GM10248 (cell line): Measurements from ENCODE around the gene CNR2.

ENCODE experiments used
- CTCF ChIA-PET: fragments of 300-600 bp; sonication (Branson Sonifier 250); formaldehyde crosslinking; extraction: SDS; loops from one replicate; lab custom pipeline; 2021; ENCODE audit warnings: antibody characterized with exemption; lab: Yijun Ruan, JAX
- POLR2A ChIA-PET: fragments of 350-650 bp; sonication (Branson Sonifier 250); formaldehyde crosslinking; extraction: SDS; loops from one replicate; lab custom pipeline; 2020; ENCODE audit warnings: antibody characterized with exemption; lab: Yijun Ruan, JAX
- DNase-seq: peaks from one replicate; pipeline ENCODE4 v3.0.0; 2012; ENCODE audit errors: extremely low spot score
- CTCF ChIP-seq: IDR thresholded peaks from 2 replicates; pipeline ENCODE4 v1.5.1; 2012; ENCODE audit warnings: mild to moderate bottlenecking, low read depth; ENCODE audit errors: extremely low read depth, missing control alignments, control extremely low read depth

CNR2 gene

GRCh38 chr1:23879809-23880208 lies 33.4 kb downstream of the CNR2 start:
- ChIA-PET POLR2A (no interaction called here), CTCF (interaction anchor here (1.3 to 2.8 kb wide), 4 partner anchors 11 to 108 kb away, joined by 4 to 9 read pairs (median 5); partner anchors contain the start of gene FUCA1)
- TF ChIP-seq CTCF: no peak
- DNase-seq: no peak

- no peak for DNase-seq
- ChIA-PET CTCF (interaction anchor here (1.0 to 2.8 kb wide), 5 partner anchors 10 to 107 kb away, joined by 3 to 9 read pairs (median 4); partner anchors contain the start of gene FUCA1), POLR2A (no interaction called here)
- TF ChIP-seq CTCF: no peak
Observed at GRCh38 chr1:23878668-23879067, 34.5 kb downstream of the CNR2 start.

- no peak for DNase-seq
- TF ChIP-seq CTCF: no peak
- POLR2A ChIA-PET: interaction anchor here (1.0 kb wide), 1 partner anchor 21 kb away, joined by 3 read pairs; no protein-coding TSS in a partner anchor
- CTCF ChIA-PET: no interaction called here
Observed at GRCh38 chr1:23875382-23875781, 37.8 kb downstream of the CNR2 start.

- no peak for DNase-seq
- TF ChIP-seq CTCF: no peak
- CTCF ChIA-PET: interaction anchor here (1.2 to 6.9 kb wide), 2 partner anchors 50 to 61 kb away, joined by 3 to 69 read pairs; no protein-coding TSS in a partner anchor
- POLR2A ChIA-PET: no interaction called here
Observed at GRCh38 chr1:23872421-23872820, 40.7 kb downstream of the CNR2 start.

GRCh38 chr1:23869051-23869450 lies 44.1 kb downstream of the CNR2 start:
- POLR2A ChIA-PET: no interaction called here
- DNase-seq: no peak
- CTCF ChIA-PET: interaction anchor here (0.7 to 6.9 kb wide), 12 partner anchors 10 to 97 kb away, joined by 3 to 69 read pairs (median 5); no protein-coding TSS in a partner anchor
- no peak for TF ChIP-seq CTCF

- CTCF ChIA-PET: interaction anchor here (0.7 to 6.9 kb wide), 12 partner anchors 11 to 97 kb away, joined by 3 to 69 read pairs (median 5); no protein-coding TSS in a partner anchor
- DNase-seq: no peak
- POLR2A ChIA-PET: no interaction called here
- no peak for TF ChIP-seq CTCF
Observed at GRCh38 chr1:23868557-23869016, 44.6 kb downstream of the CNR2 start.
